ENCODE results near the gene SGSM1.

DNA sequence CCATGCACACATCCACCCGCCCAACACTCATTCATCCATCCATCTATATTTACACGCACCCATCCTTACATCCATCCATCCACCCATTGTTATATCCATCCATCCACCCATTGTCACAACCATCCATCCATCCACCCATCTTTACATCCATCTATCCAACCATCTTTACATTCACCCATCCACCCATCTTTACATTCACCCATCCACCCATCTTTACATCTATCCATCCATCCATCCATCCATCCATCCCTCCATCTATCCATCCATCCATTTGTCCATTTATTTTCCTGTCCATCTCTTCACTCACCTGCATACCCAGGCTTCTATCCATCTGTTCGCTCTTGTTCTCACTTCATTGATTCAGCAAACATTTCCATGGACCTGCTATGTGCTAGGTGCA lies 49.8 kb downstream of the SGSM1 start:
- TF ChIP-seq, protein P1, sequence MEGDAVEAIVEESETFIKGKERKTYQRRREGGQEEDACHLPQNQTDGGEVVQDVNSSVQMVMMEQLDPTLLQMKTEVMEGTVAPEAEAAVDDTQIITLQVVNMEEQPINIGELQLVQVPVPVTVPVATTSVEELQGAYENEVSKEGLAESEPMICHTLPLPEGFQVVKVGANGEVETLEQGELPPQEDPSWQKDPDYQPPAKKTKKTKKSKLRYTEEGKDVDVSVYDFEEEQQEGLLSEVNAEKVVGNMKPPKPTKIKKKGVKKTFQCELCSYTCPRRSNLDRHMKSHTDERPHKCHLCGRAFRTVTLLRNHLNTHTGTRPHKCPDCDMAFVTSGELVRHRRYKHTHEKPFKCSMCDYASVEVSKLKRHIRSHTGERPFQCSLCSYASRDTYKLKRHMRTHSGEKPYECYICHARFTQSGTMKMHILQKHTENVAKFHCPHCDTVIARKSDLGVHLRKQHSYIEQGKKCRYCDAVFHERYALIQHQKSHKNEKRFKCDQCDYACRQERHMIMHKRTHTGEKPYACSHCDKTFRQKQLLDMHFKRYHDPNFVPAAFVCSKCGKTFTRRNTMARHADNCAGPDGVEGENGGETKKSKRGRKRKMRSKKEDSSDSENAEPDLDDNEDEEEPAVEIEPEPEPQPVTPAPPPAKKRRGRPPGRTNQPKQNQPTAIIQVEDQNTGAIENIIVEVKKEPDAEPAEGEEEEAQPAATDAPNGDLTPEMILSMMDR (IDR thresholded peaks at IDR 0.05 in 4 of 5, conservative IDR thresholded peaks at IDR 0.05 in 1 of 5), result no peak
- no peak for TF ChIP-seq POLR2A (IDR thresholded peaks at IDR 0.05)

All from gastrocnemius medialis (tissue), 4 donors.